Measurements from ENCODE around the gene MEG3.

The MEG3 gene

DNA sequence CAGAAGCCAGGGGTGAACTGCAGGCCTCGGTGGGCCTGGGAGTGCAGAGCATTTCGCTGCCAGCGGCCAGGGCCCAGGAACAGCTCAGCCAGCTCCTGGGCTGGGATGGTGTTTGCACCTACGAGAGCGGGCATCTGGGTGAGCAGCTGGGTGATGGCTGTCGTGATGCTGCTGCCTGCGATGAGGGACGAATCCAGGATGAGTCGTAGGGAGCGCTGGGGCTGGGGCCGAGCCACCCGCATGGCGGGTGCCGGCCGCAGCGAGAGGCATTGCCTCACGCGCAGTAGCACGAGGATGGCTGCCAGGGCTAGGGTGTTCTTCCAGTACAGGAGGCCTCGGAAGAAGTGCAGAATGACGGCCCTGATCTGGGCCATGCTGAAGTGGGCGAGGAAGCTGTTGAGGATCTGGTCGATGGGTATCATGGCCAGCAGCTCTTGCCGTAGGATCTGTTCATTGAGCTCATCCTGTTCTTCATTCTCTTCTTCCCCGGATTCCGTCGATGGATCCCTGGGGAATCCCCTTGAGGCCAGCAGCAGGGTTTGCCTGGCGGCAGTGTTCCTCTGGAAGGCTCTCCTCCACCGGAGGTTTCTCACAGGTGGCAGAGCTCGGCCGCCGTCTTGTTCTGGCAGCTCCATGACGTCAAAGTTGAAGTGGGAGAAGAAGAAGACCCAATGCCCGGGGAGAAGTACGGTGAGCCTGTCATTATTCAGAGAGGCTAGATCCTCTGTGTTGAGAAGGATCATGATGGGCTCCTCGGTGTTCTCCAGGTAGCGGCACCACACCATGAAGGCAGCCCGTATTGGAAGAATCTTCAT is 55.5 kb downstream of the MEG3 start:
- DNase-seq (ENCODE audit: low spot score): no peak

DNA sequence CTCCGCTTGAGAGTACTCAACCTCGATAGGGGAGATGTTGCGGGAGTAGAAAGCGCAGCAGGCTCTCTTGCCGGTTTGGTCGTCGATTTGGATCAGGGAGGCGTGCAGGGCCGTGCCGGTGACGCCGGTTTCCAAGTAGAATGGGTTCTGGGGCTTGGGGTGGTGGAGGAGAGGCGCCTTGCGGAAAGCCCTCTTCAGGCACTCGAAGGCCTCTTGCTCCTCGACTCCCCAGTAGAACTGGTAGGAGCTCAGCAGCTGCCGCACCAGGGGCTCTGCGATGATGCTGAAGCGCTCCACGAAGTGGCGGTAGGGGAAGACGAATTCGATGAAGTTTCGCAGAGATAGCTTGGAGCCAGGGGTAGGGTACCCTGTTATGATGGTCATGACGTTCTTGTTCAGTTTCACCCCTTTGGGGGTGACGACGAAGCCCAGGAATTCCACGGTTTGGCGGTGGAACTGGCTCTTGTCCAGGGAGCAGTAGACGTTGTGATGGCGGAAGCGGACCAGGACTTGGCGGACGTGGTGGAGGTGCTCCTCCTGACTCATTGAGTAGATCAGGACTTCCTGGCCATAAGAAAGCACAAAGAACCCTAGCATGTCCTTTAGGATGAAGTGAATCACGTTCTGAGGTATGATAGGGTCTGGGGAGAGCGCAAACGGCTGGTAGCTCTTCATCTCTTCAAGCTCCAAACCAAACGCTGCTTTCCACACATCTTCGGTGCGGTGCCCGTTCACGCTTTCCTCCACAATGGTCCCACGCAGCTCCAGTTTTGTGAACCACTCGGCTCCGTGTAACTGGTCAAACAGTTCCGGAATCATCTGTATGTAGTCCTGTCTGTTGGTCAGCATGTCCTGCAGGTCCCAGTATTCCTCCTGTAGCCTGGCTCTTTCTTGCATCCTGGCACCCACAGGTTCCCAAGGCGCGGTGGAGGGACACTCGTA is 56.4 kb downstream of the MEG3 start:
- DNase-seq (ENCODE audit: low spot score): no peak

DNA sequence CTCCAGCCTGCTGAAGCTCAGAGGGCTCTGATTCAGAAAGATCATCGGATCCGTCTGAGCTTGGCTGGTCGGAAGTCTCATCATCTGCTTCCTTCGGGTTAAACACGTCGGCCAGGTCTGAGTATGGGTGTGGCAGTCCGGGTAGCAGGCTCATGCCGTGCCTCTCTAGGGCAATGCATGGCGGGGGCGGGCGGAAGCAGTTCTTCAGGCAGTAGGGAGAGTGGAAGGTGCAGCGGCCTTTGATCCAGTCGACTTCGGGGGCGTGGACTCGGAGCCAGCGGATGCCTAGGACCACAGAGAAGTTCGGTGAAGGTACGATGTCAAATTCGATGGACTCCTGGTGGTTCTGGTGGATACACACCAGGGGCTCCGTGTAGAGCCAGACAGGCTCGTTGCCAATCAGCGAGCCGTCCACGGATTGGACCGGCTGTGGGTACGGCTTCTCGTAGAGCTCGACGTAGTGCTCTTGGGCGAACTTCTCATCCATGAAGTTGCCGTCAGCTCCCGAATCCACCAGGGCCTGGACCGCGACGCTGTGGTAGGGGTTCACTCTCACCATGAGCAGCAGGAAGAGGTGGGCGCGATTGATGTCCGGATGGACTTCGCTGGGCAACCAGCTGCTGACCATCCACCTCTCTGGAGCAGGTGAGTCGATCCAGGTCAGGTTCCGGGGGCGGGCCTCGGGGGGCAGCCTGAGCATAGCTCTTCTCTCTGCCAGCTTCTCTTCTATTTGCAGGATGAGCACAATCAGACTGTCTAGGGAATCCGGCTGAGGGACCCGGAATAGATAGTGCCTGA is 57.3 kb downstream of the MEG3 start:
- no peak for DNase-seq (ENCODE audit: low spot score)

DNA sequence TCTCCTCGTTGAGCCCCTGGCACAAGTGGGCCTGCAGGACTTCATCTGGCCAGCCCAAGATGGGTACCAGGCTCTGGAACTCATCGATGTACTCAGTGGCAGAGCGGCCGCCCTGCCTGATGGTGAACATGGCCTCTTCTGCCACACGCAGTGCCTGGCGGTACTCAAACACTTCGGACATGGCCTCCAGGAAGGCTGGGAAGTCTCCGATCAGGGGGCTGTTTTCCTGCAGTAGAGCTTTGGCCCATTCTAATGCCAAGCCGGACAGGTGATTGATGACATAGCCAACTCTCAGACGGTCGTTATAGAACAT is 57.8 kb downstream of the MEG3 start:
- no peak for DNase-seq (ENCODE audit: low spot score)

DNA sequence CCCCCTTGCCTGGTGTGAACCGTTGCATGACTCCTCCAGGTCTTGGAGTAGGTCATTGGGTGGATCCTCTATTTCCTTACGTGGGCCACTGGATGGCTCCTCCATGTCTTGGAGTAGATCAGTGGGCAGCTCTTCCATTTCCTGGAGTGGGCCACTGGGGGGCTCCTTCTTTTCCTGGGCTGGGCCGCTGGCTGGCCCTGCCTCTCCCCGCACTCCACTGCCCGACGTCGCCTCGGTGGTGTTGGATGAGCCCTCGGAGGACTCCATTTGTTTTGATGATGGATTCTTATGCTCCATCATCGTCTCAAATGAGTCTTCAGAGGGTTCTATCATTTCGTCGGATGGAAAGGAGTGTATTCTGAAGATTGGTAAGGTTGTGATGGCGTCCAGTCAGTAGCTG is 58.5 kb downstream of the MEG3 start:
- no peak for DNase-seq (ENCODE audit: low spot score)

DNA sequence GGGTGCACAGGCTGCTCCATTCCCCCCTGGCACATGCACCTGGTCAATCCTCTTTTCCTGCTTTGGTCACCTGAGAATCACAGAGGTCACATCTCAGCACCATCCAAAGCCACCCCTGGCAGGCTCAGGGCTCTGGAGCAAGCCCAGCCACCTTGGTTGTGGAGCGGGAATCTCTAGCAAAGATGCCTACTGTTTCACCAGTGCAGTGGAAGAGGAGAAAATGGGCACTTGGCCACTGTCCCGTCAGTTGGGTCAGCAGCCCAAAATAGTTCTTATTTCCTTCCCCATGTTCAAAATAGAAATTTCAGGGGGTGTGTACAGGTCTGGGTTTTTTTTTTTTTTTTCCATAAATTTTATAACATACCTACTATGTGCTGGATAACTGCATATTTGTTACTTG is 59.3 kb downstream of the MEG3 start:
- no peak for DNase-seq (ENCODE audit: low spot score)

DNA sequence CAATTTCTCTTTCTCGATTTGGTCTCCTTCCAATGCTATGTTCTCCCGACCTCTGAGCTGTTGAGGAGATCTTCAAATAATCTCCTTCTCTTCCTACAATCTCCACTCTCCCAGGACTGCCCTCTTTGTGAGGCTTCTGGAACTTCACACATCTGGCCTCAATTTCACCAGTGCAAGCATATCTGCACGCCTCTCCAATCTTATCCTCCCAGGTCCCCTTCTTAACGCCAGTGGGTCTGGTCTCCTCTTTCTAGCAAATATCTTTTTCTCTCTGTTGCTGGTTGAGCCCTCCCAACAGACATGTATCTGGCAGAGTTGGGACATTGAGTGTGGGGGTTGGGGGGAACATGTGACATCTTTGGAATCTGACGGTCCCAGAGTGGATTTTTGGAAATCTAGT is 59.7 kb downstream of the MEG3 start:
- DNase-seq (ENCODE audit: low spot score): peak; percentile 45

DNA sequence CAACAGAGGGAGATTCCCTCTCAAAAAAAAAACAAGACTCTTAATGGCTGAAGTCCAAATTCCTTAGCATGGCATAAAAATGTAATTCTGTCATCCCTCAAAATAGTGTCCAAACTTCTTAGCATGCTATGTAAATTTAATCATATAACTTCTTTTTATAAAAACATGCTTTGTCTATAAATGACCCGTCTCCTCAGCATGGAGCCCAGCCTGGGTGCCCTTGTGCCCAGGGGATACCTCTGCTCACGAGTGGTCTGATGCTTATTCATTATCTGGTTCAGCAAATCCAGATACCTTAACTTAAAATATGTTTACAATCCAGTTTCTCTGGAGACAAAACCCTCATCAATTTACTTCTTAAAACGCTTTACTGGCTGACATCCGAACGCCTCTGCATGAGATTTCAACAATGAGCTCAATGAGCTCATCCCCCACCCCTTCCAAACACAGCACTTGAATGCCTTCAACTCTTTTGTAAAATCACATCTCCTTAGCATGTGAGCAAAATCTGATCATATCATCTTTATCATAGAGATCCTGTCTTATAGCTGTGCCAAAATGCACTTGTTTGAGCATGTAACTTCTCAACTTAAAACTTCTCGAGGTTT is 61.9 kb downstream of the MEG3 start:
- DNase-seq (ENCODE audit: low spot score): no peak

DNA sequence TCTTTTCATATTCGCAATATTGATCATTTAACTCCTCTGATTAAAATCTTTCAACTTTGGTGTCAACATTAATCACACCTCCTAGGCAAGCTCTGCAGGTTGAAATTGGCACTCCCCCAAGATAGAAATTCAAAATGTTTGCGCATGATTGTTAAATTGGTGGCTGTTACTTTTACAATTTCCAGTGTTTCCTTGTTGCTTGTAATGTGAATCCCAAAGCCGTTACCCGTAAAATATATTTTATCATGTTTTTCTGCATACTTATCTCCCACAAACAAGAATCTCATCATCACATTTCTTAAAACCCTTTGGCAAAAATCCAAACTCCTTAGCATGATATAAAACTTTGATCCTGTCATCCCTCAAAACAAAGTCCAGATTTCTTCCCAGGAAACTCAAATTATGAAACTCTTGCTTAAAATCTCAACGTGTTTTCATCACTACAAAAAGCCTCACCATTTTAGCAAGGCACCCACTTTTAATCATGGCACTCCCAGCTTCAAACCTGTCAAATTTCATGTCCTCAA is 62.9 kb downstream of the MEG3 start:
- no peak for DNase-seq (ENCODE audit: low spot score)

DNA sequence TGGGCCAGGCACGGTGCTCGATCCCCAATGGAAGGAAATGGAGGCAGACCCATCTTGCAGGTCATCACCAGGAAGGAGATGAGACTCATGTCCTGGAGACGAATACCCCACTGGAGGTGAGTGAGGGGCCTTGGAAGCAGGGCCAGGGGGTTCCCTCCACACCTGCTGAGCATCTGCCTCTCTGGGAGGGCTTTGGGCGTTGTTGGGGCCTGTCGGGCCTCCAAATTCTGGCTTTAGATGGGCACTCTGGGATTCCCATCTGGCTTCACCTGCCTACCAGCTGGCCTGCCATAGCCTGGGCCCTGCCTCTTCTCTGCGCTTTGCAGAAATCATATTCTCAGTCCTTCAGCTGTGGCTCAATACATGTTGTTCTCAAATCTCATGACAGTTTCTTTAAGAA is 63.7 kb downstream of the MEG3 start:
- no peak for DNase-seq (ENCODE audit: low spot score)

DNA sequence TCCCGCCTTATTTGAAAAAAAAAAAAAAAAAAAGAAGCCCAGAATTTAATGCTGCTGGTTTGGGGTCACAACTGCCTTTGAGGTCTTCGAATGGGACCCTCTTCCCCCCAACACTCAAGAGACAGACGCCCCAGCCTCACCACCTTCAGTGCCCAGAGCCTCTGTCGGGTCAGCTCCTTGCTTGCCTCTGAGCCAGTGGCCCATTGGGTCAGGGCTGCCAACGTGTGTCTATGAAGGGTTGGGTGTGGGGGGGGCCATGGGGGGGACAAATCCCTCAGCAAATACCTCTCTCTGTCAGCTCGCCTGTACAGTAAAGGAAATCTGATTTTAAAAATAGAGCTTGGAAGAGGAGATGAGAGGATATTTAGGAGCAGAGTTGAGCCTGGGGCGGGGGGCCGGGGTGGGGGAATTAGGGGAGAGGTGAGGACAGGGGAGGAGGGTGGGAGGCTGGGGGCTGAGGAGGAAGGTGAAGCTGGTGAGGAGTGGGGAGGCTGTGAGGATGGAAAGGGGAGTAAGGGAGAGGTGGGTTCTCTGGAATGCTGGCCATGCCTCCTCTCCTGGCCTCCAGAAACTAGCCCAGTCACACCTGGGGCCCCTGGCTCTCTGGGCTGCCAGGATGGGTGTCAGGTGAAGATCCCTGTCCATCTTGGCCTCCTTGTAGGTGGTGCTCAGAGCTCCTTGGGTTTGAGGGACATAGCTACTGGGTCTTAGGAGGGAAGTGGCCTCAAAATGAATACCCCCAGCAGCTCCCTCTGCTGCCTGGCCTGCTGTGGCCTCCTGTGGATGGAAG is 64.3 kb downstream of the MEG3 start:
- DNase-seq (ENCODE audit: low spot score): no peak

DNA sequence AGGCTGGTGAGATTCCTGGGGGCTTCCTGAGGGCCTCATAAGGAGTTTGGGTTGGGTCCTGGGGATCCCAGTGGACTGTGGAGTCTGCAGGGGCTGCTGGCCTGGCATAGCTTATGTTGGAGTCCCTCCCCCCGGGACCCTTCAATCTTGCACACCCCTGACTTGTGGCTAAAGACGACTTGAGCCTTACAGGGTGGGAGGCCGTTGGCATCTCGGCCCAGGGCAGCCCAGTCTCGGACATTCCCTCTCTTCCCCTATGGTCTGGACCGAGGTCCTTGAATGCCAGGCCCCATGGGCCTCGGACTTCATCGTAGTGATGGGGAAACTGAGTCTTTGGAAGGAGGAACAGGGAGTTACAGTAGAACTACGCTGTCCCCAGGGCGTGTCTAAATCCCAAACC is 65.1 kb downstream of the MEG3 start:
- DNase-seq (ENCODE audit: low spot score): no peak

DNA sequence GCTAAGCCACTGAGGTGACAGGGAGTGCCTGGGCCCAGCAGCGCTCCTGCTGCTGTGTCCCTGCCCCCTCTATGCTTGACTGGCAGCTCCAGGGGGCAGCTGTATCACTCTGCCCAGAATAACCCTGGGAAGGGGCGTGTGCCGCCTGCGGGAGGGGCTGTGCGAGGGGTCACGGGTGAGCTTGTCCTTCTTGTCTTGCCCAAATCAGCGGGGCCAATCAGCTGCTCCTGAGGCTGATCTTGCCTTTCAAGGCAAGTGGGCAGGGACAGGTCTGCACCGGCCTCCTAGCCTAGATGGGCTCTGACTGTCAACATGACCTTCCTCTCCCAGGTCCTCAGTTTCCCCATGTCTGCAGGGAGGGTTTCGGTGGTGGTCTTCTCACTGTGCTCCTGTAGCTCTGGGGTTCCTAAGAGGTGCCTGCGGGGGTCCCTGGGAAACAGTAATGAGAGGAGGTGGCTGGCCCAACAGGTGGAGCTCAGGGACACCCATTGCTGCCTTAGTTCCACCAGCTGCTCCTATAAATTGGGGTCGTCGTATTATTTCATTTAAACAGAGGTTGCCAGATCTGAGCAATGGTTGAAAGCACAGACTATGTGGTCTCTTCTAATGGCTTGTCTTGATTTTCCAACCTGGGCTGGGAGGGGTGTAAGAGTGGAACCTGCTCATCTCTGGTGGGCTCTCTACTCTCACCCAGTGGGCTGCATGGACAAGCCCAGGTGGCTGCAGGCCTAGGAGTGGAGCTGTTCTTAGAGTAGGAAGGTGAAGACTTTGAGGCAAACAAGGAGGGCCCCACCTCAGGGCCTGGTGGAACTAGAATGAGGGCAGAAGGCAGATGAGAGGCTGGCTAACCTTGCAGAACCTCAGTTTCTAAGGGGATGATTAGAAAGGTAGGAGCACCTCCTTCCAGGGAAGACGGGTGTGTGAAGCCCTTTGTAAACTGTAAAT is 65.9 kb downstream of the MEG3 start:
- DNase-seq (ENCODE audit: low spot score): no peak

DNA sequence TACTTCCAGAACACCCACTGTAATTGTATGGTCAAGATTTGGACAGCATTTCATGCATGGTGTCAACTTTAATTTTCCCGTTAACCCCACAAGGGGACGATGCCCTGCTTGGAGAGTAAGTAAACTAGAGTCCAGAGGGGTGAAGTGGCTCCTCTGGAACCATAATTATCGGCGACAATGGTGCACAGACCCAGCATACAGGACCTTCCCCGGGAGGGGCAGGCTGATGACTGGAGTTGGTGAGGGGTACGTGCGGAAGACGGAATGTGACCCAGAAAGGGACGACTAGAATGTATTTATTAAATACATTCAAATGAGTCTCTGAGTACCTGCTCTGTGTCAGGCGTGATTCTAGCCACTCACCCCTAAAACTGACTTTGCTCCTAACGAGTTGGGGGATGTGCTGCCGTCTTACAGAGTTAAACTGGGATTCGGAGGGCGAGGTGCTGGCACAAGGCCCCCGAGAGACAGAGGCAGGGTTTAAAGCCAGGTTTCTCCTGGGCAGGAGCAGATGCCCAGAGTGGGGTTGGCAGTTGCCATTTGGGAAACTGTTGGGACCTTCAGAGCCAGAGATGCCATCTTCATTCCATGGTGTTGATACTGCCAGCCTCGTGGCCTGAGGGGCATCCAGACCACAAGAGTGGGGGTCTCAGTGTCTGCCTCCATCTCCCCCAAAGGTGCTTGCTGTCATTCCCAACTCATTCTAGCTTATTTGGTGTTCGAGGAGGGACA is 66.7 kb downstream of the MEG3 start:
- no peak for DNase-seq (ENCODE audit: low spot score)

DNA sequence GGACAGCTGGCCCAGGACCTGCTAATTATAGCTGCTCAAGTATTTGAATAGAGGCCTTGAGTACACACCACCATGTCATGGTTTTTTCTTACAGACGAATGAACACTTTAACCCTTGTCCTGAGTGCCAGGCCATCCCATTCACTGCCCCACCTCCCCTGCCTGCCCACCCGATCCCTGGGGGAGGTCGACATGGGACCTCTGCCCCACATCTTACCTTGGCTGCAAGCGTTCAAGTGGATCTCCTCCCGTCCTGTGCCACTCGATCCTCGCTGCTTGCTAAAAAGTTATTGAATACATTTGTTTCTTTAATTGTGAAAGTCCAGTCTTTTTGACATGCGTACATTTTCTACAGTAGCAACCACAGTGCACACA is 67.3 kb downstream of the MEG3 start:
- DNase-seq (ENCODE audit: low spot score): no peak

DNA sequence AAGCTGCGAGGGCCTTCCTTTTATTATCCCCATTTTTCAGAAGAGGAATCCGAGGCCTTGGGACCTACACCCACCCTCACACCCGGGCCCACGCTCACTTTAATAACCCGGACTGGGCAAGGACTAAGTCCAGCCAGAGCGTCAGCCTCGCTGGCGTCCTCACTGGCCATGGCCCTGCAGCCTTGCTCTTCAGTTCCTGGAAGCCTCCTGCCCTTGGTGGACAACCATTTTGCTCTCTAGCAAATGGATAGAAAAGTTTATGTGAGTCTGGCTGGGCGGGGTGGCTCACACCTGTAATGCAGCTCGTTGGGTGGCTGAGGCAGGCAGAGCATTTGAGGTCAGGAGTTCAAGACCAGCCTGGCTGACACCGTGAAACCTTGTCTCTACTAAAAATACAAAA is 67.8 kb downstream of the MEG3 start:
- DNase-seq (ENCODE audit: low spot score): no peak

DNA sequence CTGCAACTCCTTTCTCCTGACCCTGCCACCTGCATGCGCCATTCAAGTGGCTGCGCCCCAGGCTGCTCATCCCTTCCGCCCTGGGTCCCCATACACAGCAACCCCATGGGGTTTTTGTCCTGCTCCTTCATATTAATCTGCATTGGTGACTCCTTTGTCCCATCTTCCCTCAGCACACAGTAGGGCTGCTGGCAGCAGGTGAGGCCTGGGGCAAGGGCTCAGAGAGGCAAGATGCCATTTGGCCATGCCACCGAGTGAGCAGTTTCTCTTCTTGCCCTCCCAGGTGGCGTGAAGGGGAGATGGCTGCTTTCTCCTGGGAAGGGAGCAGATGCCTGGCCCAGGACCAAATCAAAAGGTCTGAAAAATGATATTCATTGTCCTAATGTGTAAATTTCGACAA is 68.5 kb downstream of the MEG3 start:
- DNase-seq (ENCODE audit: low spot score): no peak

DNA sequence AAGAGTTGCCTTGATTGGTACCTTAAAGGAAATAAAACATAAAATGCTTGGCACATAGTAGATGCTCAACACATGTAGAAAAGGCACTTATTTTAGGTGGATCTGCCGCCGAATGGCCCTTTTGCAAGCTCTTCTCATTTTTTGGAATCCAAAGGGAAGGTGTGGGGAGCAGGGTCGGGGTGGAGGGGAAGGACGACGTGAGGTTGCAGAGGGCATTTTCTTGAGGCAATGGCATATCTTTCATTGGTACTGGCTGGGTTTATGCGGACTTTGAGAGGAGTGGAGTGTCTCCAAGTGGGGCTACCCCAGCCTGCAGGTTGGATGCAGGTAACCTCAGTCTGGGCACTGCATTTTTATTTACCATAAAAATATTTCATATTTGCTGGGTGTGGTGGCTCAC is 69.5 kb downstream of the MEG3 start:
- DNase-seq (ENCODE audit: low spot score): no peak

DNA sequence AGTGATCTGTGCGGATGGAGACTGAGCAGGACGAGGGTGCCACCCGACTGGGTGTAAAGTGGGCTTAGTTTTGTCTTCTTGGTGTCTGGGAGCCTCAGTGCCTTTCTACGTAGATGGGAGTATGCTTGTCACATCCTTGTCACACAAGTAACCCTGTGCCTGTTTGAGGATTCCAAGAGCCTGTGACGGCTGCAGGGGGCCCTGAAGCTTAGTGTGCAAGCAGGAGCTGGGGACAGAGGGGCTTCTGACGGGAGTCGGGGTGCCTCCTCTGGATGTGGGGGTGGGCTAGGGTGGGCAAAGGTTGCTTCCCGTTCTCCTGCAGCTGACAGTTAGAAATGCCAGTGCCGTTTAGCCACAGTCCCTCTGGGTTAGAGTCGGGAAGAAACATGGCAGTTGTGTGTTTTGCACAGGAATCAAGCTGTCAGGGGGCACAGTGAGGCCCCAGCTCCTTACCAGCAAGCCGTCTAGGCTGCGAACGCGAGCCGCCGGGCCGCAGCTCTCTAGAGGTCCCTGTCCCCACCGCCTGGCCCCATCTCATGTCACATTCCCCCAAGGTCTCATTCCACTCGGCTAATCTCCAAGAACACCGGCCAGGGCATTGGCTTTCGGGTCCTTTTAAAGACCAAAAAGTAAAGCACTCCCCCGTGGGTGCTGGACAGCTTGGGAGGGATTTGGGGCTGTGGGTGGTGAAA is 70.6 kb downstream of the MEG3 start:
- no peak for DNase-seq (ENCODE audit: low spot score)
